ENCODE data around the gene RNF32. TPM values are rescaled to one million over a fixed set of nuclear protein-coding genes. Genes with fewer than 3 reads are reported as not detected.

The RNF32 gene
- total and polyA plus RNA-seq, 2 of the 13 experiments (the other 11 are each of a cell fraction or from before 2014, with no cell fraction given) = not detected

- TF ChIP-seq KIAA2018 (CRISPR knock-in tag; IDR thresholded peaks at IDR 0.05; ENCODE audit: borderline replicate concordance) = no peak
- TF ChIP-seq FOXM1 (CRISPR knock-in tag; IDR thresholded peaks at IDR 0.05) = no peak
- no peak for TF ChIP-seq ZFP36 (IDR thresholded peaks at IDR 0.05; ENCODE audit: borderline replicate concordance, low read depth, low read length, partially characterized antibody)
- TF ChIP-seq AKAP8 (CRISPR knock-in tag; IDR thresholded peaks at IDR 0.05) = no peak
- TF ChIP-seq ELF1 (CRISPR knock-in tag; IDR thresholded peaks at IDR 0.05) = peak; percentile 45; the same call in 1 of the 2 replicates
- 0 out of 4 replicates have a peak, but pooled peaks of 1 of the 2 experiments have one; percentile 7 for TF ChIP-seq MAFK (conservative IDR thresholded peaks at IDR 0.05 in 1 of 2, IDR thresholded peaks at IDR 0.05 in 1 of 2; ENCODE audit: low read length in 2 of 2)
- TF ChIP-seq ZNF788 (CRISPR knock-in tag; IDR thresholded peaks at IDR 0.05; ENCODE audit: borderline replicate concordance) = peak; percentile 55; the same call in 1 of the 2 replicates
- no peak for TF ChIP-seq TP53 (CRISPR knock-in tag; conservative IDR thresholded peaks at IDR 0.05)
- TF ChIP-seq, protein P1, sequence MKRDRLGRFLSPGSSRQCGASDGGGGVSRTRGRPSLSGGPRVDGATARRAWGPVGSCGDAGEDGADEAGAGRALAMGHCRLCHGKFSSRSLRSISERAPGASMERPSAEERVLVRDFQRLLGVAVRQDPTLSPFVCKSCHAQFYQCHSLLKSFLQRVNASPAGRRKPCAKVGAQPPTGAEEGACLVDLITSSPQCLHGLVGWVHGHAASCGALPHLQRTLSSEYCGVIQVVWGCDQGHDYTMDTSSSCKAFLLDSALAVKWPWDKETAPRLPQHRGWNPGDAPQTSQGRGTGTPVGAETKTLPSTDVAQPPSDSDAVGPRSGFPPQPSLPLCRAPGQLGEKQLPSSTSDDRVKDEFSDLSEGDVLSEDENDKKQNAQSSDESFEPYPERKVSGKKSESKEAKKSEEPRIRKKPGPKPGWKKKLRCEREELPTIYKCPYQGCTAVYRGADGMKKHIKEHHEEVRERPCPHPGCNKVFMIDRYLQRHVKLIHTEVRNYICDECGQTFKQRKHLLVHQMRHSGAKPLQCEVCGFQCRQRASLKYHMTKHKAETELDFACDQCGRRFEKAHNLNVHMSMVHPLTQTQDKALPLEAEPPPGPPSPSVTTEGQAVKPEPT (CRISPR knock-in tag; IDR thresholded peaks at IDR 0.05; ENCODE audit: low read depth) = no peak
- TF ChIP-seq KDM6A (CRISPR knock-in tag; IDR thresholded peaks at IDR 0.05; ENCODE audit: low read depth) = peak; percentile 97
- TF ChIP-seq U2AF2 (IDR thresholded peaks at IDR 0.05; ENCODE audit: low read depth, low read length) = no peak
- no peak for TF ChIP-seq ZNF317 (CRISPR knock-in tag; IDR thresholded peaks at IDR 0.05)
- TF ChIP-seq ZNF746 (CRISPR knock-in tag; IDR thresholded peaks at IDR 0.05) = peak; percentile 72; the same call in 1 of the 2 replicates
- TF ChIP-seq ZSCAN25 (CRISPR knock-in tag; IDR thresholded peaks at IDR 0.05) = no peak
- TF ChIP-seq, protein P2, sequence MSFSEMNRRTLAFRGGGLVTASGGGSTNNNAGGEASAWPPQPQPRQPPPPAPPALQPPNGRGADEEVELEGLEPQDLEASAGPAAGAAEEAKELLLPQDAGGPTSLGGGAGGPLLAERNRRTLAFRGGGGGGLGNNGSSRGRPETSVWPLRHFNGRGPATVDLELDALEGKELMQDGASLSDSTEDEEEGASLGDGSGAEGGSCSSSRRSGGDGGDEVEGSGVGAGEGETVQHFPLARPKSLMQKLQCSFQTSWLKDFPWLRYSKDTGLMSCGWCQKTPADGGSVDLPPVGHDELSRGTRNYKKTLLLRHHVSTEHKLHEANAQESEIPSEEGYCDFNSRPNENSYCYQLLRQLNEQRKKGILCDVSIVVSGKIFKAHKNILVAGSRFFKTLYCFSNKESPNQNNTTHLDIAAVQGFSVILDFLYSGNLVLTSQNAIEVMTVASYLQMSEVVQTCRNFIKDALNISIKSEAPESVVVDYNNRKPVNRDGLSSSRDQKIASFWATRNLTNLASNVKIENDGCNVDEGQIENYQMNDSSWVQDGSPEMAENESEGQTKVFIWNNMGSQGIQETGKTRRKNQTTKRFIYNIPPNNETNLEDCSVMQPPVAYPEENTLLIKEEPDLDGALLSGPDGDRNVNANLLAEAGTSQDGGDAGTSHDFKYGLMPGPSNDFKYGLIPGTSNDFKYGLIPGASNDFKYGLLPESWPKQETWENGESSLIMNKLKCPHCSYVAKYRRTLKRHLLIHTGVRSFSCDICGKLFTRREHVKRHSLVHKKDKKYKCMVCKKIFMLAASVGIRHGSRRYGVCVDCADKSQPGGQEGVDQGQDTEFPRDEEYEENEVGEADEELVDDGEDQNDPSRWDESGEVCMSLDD (CRISPR knock-in tag; IDR thresholded peaks at IDR 0.05; ENCODE audit: borderline replicate concordance) = peak; percentile 69; the same call in 1 of the 2 replicates
- peak; percentile 83; the same call in 1 of the 2 replicates for TF ChIP-seq TBX3 (IDR thresholded peaks at IDR 0.05; ENCODE audit: borderline replicate concordance)
Observed at GRCh38 chr7:156609010-156609877, 31.3 kb upstream of the RNF32 start (continued).

All from HepG2 (cell line).